ENCODE results near the gene F7. TPM values are rescaled to one million over a fixed set of nuclear protein-coding genes. Genes with fewer than 3 reads are reported as not detected.
A peak's percentile ranks its signal among the peaks of the same experiment; 100 is the strongest.

F7 gene
- total and polyA plus RNA-seq, 2 experiments from 2014 or later, result 0.83 TPM; not detected in 1

DNA sequence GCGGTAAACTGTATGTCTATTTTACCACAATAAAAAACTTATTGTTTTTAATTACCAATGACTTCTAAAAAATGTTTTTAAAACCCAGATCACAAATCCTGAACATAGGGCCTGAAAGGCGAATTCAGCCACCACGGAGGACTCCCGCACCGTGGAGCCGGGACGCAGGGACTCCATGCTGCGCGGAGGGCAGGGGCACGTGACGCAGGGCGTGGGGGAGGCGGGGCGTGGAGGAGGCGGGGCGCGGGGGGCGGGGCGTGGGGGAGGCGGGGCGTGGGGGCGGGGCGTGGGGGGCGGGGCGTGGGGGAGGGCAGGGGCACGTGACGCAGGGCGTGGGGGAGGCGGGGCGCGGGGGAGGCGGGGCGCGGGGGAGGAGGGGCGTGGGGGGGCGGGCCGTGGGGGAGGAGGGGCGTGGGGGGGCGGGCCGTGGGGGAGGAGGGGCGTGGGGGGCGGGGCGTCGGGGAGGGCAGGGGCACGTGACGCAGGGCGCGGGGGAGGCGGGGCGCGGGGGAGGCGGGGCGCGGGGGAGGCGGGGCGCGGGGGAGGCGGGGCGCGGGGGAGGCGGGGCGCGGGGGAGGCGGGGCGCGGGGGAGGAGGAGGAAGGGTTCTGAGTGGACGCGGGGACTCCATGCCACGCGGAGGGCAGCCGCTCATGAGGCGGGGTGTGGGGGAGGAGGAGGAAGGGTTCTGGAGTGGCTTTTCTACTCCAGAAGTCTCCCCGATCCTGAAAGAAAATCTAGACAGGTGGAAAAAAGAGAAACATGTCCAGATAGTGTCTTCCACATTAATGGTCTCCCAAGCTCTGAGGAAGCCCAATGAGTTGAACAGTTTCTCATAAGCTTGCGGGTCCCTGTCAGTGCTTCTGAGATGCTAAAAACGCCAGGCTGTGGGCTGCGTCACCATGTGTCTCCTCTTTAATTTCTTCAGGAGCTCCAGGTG, 48.5 kb downstream of the F7 start:
- peaks cover 14% of the 10 kb centered on the region for H3K4me1 ChIP-seq (ENCODE audit: low read depth)
- peak overlapping the region; percentile 80 for H3K27ac ChIP-seq
- H3K36me3 ChIP-seq, result no peaks in the 10 kb centered on the region
- H3K4me3 ChIP-seq, result peak overlapping the region; percentile 24
- peaks cover 13% of the 10 kb centered on the region for H3K27me3 ChIP-seq
- TF ChIP-seq, protein P1, sequence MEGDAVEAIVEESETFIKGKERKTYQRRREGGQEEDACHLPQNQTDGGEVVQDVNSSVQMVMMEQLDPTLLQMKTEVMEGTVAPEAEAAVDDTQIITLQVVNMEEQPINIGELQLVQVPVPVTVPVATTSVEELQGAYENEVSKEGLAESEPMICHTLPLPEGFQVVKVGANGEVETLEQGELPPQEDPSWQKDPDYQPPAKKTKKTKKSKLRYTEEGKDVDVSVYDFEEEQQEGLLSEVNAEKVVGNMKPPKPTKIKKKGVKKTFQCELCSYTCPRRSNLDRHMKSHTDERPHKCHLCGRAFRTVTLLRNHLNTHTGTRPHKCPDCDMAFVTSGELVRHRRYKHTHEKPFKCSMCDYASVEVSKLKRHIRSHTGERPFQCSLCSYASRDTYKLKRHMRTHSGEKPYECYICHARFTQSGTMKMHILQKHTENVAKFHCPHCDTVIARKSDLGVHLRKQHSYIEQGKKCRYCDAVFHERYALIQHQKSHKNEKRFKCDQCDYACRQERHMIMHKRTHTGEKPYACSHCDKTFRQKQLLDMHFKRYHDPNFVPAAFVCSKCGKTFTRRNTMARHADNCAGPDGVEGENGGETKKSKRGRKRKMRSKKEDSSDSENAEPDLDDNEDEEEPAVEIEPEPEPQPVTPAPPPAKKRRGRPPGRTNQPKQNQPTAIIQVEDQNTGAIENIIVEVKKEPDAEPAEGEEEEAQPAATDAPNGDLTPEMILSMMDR (IDR thresholded peaks at IDR 0.05; ENCODE audit: low read depth, low read length), result no peak
- peak; percentile 78 to 80 for DNase-seq (ENCODE audit: low read depth in 1 of 2, low spot score in 1 of 2)
- H3K9me3 ChIP-seq (ENCODE audit: low read depth), result no peaks in the 10 kb centered on the region

DNA sequence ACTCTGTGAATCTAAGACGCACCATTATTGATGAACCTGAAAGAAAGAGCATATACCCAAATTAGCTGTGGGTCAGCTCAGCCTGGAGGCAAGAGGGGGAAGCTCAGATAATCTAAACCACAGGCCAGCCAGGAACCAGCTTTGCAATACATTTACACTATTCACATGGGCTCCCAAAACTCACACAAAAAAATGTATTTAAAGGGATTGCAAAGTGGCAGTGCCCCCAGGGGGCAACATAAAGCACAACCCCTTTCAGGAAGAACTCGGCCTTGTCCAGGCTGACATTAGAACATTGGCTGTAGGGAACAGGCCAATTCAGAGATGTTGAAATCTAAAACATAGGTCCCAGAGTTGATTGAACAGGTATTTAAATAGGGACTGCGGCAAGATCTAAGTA, 49.6 kb downstream of the F7 start:
- no peaks in the 10 kb centered on the region for H3K36me3 ChIP-seq
- no peaks in the 10 kb centered on the region for H3K9me3 ChIP-seq (ENCODE audit: low read depth)
- H3K27ac ChIP-seq, result no peak overlapping the region
- DNase-seq (ENCODE audit: low read depth in 1 of 2, low spot score in 1 of 2), result no peak
- TF ChIP-seq, protein P1 (IDR thresholded peaks at IDR 0.05; ENCODE audit: low read depth, low read length), result no peak
- H3K4me1 ChIP-seq (ENCODE audit: low read depth), result peaks cover 14% of the 10 kb centered on the region
- no peak overlapping the region for H3K4me3 ChIP-seq
- H3K27me3 ChIP-seq, result peaks cover 13% of the 10 kb centered on the region

DNA sequence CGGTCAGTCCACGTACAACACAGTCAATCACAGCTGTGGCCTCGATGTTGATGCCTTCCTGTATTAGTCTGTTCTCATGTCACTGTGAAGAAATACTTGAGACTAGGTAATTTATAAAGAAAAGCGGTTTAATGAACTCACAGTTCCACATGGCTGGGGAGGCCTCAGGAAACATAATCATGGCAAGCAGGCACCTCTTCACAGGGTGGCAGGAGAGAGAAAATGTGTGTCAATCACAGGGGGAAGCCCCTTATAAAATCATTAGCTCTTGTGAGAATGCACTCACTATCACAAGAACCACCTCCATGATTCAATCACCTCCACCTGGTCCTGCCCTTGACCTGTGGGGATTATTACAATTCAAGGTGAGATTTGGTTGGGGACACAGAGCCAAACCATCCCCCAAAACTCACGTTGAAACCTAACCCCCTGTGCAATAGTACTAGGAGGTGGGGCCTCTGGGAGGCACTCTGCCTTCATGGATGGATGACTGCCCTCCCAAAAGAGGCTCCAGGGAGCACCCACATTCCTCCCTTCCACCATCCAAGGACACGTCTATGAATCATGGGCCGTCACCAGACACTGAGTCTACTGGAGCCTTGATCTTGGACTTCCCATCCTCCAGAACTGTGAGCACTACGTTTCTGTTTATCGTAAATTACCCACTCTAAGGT, 50.5 kb downstream of the F7 start:
- TF ChIP-seq, protein P1 (IDR thresholded peaks at IDR 0.05; ENCODE audit: low read depth, low read length), result no peak
- H3K27me3 ChIP-seq, result peaks cover 13% of the 10 kb centered on the region
- no peak overlapping the region for H3K27ac ChIP-seq
- no peak overlapping the region for H3K4me3 ChIP-seq
- H3K4me1 ChIP-seq (ENCODE audit: low read depth), result peaks cover 14% of the 10 kb centered on the region
- no peaks in the 10 kb centered on the region for H3K9me3 ChIP-seq (ENCODE audit: low read depth)
- no peaks in the 10 kb centered on the region for H3K36me3 ChIP-seq
- DNase-seq (ENCODE audit: low read depth in 1 of 2, low spot score in 1 of 2), result no peak

DNA sequence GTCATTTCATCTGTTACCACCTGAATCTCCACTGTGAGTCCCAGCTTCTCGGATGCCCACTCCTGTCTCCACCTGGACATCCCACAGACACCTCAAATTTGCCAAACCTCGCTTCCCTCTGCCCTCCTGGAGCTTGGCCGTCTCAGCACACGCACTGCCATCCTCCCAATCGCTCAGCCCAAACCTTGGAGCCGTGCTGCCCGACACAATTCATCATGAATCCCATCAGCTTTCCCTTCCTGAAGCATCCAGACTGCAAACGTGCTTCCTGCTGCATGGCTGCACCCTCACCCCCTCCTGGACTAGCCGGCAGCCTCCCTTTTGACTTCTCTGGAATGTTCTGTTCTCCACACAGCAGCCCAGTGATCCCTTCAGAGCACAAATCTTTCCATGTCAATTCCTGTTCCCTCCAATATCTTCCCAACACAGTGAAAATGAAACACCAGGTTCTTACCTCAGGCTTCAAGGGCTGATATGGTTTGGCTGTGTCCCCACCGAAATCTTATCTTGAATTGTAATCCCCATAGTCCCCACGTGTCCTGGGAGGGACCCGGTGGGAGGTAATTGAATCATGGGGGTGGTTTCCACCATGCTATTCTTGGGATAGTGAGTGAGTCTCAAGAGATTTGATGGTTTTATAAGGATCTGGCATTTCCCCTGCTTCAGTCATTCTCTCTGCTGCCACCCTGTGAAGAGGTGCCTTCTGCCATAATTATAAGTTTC, 51.8 kb downstream of the F7 start:
- Histone ChIP-seq H3K4me1 (ENCODE audit: low read depth) (peaks cover 11% of the 10 kb centered on the region), H3K9me3 (ENCODE audit: low read depth) (no peaks in the 10 kb centered on the region), H3K27ac (no peak overlapping the region), H3K4me3 (no peak overlapping the region), H3K27me3 (peaks cover 5% of the 10 kb centered on the region), H3K36me3 (no peaks in the 10 kb centered on the region)
- no peak for DNase-seq (ENCODE audit: low read depth in 1 of 2, low spot score in 1 of 2)
- TF ChIP-seq, protein P1 (IDR thresholded peaks at IDR 0.05; ENCODE audit: low read depth, low read length), result no peak

DNA sequence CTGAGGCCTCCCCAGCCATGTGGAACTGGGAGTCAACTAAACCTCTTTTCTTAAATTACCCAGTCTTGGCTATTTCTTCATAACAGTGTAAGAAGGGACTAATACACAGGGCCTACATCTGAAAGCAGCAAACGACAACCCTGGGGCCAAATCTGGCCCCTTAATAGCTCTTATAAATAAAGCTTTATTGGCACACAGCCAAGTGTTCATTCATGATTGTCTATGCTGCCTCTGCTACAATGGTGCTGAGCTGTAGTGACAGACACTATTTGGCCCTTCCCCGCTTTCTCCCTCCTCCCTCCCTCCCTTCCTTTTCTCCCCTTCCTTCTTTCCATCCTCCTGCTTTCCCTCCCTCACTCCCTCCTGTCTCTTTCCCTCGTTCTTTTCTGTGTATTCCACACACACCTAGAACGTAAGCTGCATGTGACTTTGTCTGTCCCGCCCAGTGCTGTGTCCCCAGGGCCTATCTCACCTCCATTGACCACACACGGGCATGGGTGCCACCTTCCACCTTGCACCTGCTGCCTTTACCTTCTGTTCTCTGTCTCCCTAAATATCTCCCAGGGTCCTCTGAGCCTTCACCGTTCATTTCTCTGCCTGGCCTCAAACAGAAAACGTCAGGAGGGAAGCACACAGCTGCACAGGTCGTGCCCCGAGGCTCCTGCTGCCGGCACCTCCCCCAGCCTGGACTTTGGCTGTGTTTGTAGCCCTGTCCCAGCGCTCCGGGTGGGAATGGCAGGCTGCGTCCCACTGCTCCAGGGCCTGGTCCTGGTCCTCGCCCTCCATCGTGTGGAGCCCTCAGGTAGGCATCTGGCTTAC, 52.5 kb downstream of the F7 start, which contains the start of gene PROZ:
Gene PROZ (plus strand): TSS at position 720 of the 819 bp plus-strand sequence. CDS start 13 bp downstream, at position 733.
- Histone ChIP-seq H3K27me3 (peaks cover 5% of the 10 kb centered on the region), H3K9me3 (ENCODE audit: low read depth) (no peaks in the 10 kb centered on the region), H3K36me3 (no peaks in the 10 kb centered on the region), H3K4me1 (ENCODE audit: low read depth) (peaks cover 4% of the 10 kb centered on the region), H3K27ac (no peak within 1 kb of the TSS), H3K4me3 (no peak within 1 kb of the TSS)
- no peak for DNase-seq (ENCODE audit: low read depth in 1 of 2, low spot score in 1 of 2)
- TF ChIP-seq, protein P1 (IDR thresholded peaks at IDR 0.05; ENCODE audit: low read depth, low read length), result no peak

Data from cardiac muscle cell (in vitro differentiated cells and primary cell).